ENCODE data around the gene GATB.
A peak's percentile ranks its signal among the peaks of the same experiment; 100 is the strongest.

The GATB gene

GRCh38 chr4:151700566-151701316 lies 60.1 kb downstream of the GATB start:
- DNase-seq = no peak

- DNase-seq = no peak
Observed at GRCh38 chr4:151698213-151698612, 62.6 kb downstream of the GATB start.

- no peak for DNase-seq
Observed at GRCh38 chr4:151694961-151695720, 65.7 kb downstream of the GATB start.

GRCh38 chr4:151692821-151693673 lies 67.8 kb downstream of the GATB start:
- DNase-seq = no peak

- no peak for DNase-seq
Observed at GRCh38 chr4:151692443-151692782, 68.4 kb downstream of the GATB start.

GRCh38 chr4:151691639-151692442 lies 69.0 kb downstream of the GATB start:
- peak in 1 of 51 donors; percentile 32 for DNase-seq

- DNase-seq = no peak
Observed at GRCh38 chr4:151690876-151691275, 69.9 kb downstream of the GATB start.

GRCh38 chr4:151690164-151690870 lies 70.5 kb downstream of the GATB start:
- DNase-seq = no peak

- DNase-seq = no peak
Observed at GRCh38 chr4:151689211-151689991, 71.4 kb downstream of the GATB start.

- DNase-seq = no peak
Observed at GRCh38 chr4:151688785-151689043, 72.1 kb downstream of the GATB start.

- no peak for DNase-seq
Observed at GRCh38 chr4:151688003-151688784, 72.6 kb downstream of the GATB start.

GRCh38 chr4:151687021-151687640 lies 73.7 kb downstream of the GATB start:
- peak in 1 of 51 donors; percentile 11 for DNase-seq

- no peak for DNase-seq
Observed at GRCh38 chr4:151685303-151685702, 75.5 kb downstream of the GATB start.

- DNase-seq = no peak
Observed at GRCh38 chr4:151681085-151681484, 79.7 kb downstream of the GATB start.

GRCh38 chr4:151679231-151679630 lies 81.6 kb downstream of the GATB start:
- DNase-seq = no peak

- DNase-seq = no peak
Observed at GRCh38 chr4:151678048-151678872, 82.5 kb downstream of the GATB start.

GRCh38 chr4:151677193-151677592 lies 83.6 kb downstream of the GATB start:
- DNase-seq = no peak

GRCh38 chr4:151676301-151676700 lies 84.5 kb downstream of the GATB start:
- DNase-seq = peak in 2 of 51 donors; percentile 21 to 67

All from hypothalamus (tissue), 51 donors.